Large intestine (tissue), 12 donors: ENCODE results near the gene C1QL3. TPM values are rescaled to one million over a fixed set of nuclear protein-coding genes. Genes with fewer than 3 reads are reported as not detected.

Source experiments
- DNase-seq, 2 donors: peaks; one replicate each; pipeline versions ENCODE4 v3.0.0 to v3.0.0-alpha.2; 2013
- H3K27ac ChIP-seq: one replicate; pipeline ENCODE4 v1.5.1; 2013; ENCODE audit warnings: low read length
- H3K27me3 ChIP-seq: 2 replicates; pipeline ENCODE4 v1.6.1; 2013; ENCODE audit warnings: low read length; ENCODE audit not compliant: control insufficient read depth, insufficient read depth
- H3K36me3 ChIP-seq: 2 replicates; pipeline ENCODE4 v1.6.1; 2013; ENCODE audit warnings: low read length; ENCODE audit not compliant: control insufficient read depth, insufficient read depth
- H3K4me1 ChIP-seq: one replicate; pipeline ENCODE4 v1.6.1; 2013; ENCODE audit warnings: low read length; ENCODE audit not compliant: control insufficient read depth, insufficient read depth
- H3K4me3 ChIP-seq: one replicate; pipeline ENCODE4 v1.5.1; 2013; ENCODE audit warnings: low read length
- H3K9me3 ChIP-seq: one replicate; pipeline ENCODE4 v1.6.1; 2013; ENCODE audit warnings: mild to moderate bottlenecking, low read depth, low read length, moderate library complexity; ENCODE audit not compliant: control insufficient read depth
- WGBS: methylation state at CpG from one replicate; pipeline ENCODE4 v1.1.5; 2013; ENCODE audit warnings: low lambda C conversion rate; ENCODE audit not compliant: insufficient coverage; 5-methylcytosine and 5-hydroxymethylcytosine counted together
- long read RNA-seq, 11 donors: transcript quantifications; one replicate each; lab custom pipeline, GENCODE V29; 2026
- polyA plus RNA-seq: library from polyadenylated mRNA; unstranded; fragments of 120-200 nt; gene quantifications from one replicate; pipeline ENCODE4 v1.2.1, GENCODE V29; 2013

C1QL3 gene
- 0.73 TPM for polyA plus RNA-seq
- long read RNA-seq, donor 1: 0 reads
- long read RNA-seq, donor 2: 0 reads
- long read RNA-seq, donor 3: 0 reads
- long read RNA-seq, donor 4: 0 reads
- long read RNA-seq, donor 5: 0 reads
- long read RNA-seq, donor 6: 0 reads
- long read RNA-seq, donor 7: 0 reads
- long read RNA-seq, donor 8, partial matches to known transcripts: 0 of 1 reads
- long read RNA-seq, donor 8, other reads (novel, unspliced or antisense): 0 of 1 reads
- long read RNA-seq, donor 9: 0 reads
- long read RNA-seq, donor 10: 0 reads
- long read RNA-seq, donor 11: 0 reads

DNA sequence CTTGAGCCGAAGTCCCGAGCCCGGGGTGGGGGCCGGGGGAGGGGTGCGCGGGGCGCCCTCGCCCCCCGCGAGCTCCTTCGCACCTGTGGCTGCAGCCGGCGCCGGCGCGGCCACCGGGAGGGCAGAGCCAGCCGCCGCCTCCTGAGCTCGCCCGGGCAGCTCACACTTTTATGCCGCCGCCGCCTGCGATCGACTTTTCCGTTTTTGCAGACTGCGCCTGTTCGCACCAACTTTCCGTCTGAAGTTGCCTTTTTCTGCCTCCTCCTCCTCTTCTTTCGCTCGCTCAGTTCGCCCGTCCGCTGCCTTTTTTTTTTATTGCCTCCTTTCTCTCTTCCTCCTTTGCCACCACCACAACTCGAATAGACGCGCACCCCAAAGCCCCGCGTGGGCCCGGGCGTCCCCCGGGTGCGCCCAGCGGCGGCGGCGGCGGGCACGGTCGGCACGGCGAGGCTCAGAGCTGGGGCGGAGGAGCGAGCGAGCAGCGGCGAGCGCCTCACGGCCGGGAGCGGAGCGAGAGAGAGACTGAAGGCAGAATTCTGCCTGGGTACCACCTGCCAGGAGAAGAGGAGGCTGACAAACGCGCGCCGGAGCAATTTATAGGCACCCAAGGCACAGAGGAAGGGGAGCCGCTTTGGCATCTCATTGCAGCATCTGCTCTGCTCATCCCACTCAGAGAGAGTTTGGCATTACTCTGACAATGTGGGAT, at the start of gene C1QL3:
TSS of gene C1QL3 (minus strand) at position 569 of the 706 bp plus-strand sequence. CDS start 814 bp downstream, outside the sequence.
- no peaks in the 10 kb centered on the region for H3K36me3 ChIP-seq
- H3K27me3 ChIP-seq: peaks cover 63% of the 10 kb centered on the region
- no peak within 1 kb of the TSS for H3K4me3 ChIP-seq
- DNase-seq: peak in 1 of 2 donors; percentile 35
- no peak within 1 kb of the TSS for H3K27ac ChIP-seq
- peaks cover 9% of the 10 kb centered on the region for H3K9me3 ChIP-seq
- peaks cover 4% of the 10 kb centered on the region for H3K4me1 ChIP-seq
- 0% methylated on average over 1 of the region's 68 CpGs for WGBS

DNA sequence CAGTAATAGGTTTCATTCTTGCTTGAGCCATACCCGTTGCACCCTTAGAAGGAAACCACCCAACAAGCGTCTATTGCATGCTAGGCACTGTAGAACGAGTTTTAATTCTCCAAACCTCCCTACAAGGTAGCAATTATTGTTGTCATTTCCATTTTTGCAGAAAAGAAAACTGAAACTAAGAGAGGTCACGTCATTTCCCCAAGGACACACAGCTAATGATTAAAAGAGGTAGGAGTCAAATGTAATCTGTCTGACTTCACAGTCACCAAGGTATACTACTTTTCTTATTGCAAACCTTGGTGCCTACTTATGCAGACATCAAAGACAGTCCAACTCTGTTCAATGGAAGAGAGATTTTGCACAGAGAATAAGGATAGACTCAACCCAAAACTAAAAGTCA, 49.1 kb upstream of the C1QL3 start:
- H3K4me3 ChIP-seq: no peak overlapping the region
- WGBS: no CpG with 5 or more reads among the region's 4 CpGs

DNA sequence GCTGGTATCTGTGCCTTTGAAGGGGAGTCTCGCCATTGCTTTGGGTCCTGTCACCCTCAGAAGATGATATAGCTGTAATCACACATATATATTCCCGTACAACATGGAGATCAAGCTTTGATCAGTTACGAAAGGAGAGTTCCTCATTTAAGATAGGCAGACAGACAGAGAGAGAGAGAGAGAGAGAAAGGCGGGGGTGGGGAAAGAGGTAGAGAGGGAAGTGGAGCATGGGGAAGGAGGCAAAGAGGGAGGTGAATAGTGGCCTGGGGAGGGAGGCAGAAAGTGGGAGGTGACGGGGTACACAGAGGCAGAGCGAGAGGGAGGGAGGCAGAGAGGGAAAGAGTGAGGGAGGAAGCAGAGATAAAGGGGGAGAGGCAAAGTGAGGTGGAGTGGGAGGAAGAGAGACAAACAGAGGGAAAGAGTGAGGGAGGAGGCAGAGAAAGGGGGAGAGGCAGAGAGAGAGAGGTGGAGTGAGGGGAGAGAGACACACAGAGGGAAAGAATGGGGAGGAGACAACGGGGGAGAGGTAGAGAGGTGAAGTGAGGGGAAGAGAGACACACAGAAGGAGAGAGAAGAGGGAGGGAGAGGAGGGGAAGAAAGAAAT, 44.6 kb upstream of the C1QL3 start:
- Histone ChIP-seq H3K27me3 (no peaks in the 10 kb centered on the region), H3K4me1 (no peaks in the 10 kb centered on the region), H3K27ac (no peak overlapping the region), H3K36me3 (no peaks in the 10 kb centered on the region), H3K9me3 (no peaks in the 10 kb centered on the region), H3K4me3 (no peak overlapping the region)
- WGBS: 68% methylated on average over 4 of the region's 7 CpGs
- no peak for DNase-seq

More for the DNA sequence above, 49.1 kb upstream of the C1QL3 start:
- H3K27ac ChIP-seq: no peak overlapping the region
- DNase-seq: no peak
- no peaks in the 10 kb centered on the region for H3K4me1 ChIP-seq
- no peaks in the 10 kb centered on the region for H3K9me3 ChIP-seq
- H3K27me3 ChIP-seq: no peaks in the 10 kb centered on the region
- H3K36me3 ChIP-seq: no peaks in the 10 kb centered on the region

DNA sequence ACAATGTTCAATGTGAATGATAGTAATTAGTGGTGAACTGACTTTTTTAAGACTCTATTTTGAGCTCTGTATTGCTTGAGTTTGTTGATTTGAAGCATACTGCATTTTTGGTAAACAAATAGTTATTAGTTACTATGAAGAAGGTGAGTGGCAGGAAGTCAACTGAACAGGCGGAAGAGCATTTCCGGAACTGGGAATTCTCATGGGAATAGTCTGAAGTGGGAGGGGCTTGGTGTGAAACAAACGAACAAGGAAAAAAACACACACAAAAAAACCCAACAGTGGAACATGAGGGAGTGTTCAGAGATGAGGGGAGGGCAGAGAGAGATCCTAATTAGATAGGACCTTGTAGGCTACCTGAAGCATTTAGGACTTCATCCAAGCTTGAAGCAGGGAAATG, 43.9 kb upstream of the C1QL3 start:
- no peak for DNase-seq
- H3K27ac ChIP-seq: no peak overlapping the region
- no peaks in the 10 kb centered on the region for H3K27me3 ChIP-seq
- no peaks in the 10 kb centered on the region for H3K9me3 ChIP-seq
- no peak overlapping the region for H3K4me3 ChIP-seq
- no peaks in the 10 kb centered on the region for H3K4me1 ChIP-seq
- 83% methylated on average over 2 of the region's 3 CpGs for WGBS
- no peaks in the 10 kb centered on the region for H3K36me3 ChIP-seq

DNA sequence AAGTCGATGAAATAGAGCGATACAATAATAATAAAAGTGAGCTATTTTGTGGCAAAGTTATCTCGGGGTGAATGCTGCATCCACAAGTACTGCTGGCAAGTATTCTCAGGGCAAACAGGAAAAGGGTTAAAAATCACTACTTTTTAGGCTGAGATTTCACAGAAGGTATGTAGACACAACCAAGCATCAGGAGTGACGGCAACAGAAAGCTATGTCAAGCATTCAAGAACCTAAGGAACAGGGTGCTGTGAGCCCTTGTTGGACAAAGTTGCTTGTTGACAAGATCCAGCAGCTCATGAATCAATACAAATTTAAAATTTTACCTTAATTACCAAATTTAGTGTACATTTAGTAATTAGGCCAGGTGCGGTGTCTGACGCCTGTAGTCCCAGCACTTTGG, 41.2 kb upstream of the C1QL3 start:
- WGBS: 100% methylated on average over 3 of the region's 6 CpGs
- Histone ChIP-seq H3K27ac (no peak overlapping the region), H3K9me3 (no peaks in the 10 kb centered on the region), H3K27me3 (no peaks in the 10 kb centered on the region), H3K4me1 (no peaks in the 10 kb centered on the region), H3K36me3 (no peaks in the 10 kb centered on the region), H3K4me3 (no peak overlapping the region)
- no peak for DNase-seq

DNA sequence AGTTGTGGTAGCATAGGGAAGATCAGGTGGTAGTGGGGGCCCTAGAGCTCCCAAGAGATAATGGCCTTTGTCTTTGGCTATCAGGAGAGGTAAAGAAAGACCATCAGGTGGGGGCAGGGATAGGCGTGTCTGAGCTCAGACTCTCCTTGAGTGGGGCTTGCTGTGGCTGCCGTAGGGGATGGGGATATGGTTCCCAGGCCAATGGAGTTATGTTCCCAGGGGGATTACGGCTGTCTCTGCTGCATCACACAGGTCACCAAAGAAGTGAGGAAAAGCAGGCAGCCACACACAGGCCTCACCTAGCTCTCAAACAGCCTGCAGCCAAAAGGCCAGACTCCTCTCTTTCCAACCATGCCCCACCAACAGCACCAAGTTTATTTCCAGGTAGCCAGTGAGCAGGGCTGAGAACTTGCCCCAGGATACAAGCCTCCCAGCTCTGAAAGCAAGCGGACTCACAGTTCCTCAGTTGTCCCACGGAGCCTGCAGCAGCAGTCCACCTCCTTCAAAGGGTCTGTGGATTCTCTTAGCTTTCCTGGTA, 37.6 kb upstream of the C1QL3 start:
- no peak overlapping the region for H3K4me3 ChIP-seq
- WGBS: no CpG with 5 or more reads among the region's 5 CpGs
- H3K36me3 ChIP-seq: no peaks in the 10 kb centered on the region
- no peaks in the 10 kb centered on the region for H3K4me1 ChIP-seq
- no peaks in the 10 kb centered on the region for H3K9me3 ChIP-seq
- no peak for DNase-seq
- no peaks in the 10 kb centered on the region for H3K27me3 ChIP-seq
- H3K27ac ChIP-seq: no peak overlapping the region

DNA sequence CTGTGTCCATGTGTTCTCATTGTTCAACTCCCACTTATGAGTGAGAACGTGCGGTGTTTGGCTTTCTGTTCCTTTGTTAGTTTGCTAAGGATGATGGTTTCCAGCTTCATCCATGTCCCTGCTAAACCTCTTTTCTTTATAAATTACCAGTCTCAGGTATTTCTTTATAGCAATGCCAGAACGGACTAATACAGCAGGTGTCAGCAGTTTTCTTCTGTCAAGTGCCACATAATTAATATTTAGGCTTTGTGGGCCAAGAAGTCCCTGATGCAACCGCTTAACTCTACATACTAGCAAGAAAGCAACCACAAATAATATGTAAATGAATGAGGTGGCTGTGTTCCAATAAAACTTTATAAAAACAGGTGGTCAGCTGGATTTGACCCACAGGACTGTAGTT, 26.3 kb upstream of the C1QL3 start:
- H3K4me1 ChIP-seq: no peaks in the 10 kb centered on the region
- H3K27me3 ChIP-seq: no peaks in the 10 kb centered on the region
- H3K9me3 ChIP-seq: no peaks in the 10 kb centered on the region
- no peaks in the 10 kb centered on the region for H3K36me3 ChIP-seq
- no peak overlapping the region for H3K4me3 ChIP-seq
- no peak for DNase-seq
- no peak overlapping the region for H3K27ac ChIP-seq
- no CpG with 5 or more reads among the region's 4 CpGs for WGBS

DNA sequence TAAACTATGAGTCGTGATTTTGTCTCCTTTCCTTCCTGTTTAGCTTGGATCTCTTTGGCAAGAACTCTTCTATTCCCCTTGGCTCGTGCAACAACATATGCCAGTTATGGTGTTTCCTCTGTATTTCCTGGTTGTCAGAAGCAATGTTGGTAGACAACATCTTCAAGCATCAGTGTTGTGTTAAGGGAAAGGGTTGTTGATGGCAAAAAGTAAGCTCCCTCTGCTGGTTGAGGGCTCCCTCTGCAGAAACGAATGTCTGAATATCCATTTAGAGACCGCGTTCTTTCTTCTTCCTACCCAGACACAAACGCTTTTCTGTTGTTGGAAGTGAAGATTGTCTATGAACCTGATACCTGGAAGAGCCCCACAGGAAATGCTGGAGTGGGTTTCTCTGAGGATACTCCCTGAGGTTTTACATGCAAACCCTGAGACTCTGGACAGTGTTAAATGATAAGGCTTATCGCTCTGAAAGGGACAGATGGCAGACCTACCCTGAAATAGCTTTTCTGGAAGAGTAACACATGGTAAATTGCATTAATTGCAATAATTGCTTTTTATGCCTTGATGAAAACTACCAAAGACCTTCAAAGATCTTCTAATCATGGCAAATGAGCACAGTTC, 23.5 kb upstream of the C1QL3 start:
- no peak overlapping the region for H3K27ac ChIP-seq
- no peaks in the 10 kb centered on the region for H3K4me1 ChIP-seq
- H3K9me3 ChIP-seq: no peaks in the 10 kb centered on the region
- H3K36me3 ChIP-seq: no peaks in the 10 kb centered on the region
- H3K27me3 ChIP-seq: no peaks in the 10 kb centered on the region
- DNase-seq: peak in 1 of 2 donors; percentile 8
- H3K4me3 ChIP-seq: no peak overlapping the region
- WGBS: no CpG with 5 or more reads among the region's 7 CpGs

DNA sequence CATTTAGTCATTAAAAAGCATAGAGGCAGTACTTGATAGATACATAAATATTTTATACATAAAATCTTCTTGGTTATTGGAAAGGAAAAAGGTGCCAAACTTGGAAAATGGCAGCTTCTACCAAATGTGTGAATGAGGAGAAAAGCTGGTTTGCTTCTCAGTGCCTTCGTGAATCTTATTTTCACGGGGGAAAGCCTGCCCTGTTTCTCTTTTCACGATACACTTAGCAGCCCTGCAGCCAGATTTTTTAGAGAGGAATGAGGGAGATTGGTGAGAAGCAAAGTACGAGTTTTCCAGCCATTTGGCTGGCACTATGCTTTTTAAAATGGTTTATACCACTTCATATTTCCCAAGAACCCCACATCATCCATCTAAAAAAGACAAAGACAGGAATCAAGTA, 22.9 kb upstream of the C1QL3 start:
- Histone ChIP-seq H3K27ac (no peak overlapping the region), H3K4me1 (no peaks in the 10 kb centered on the region), H3K27me3 (no peaks in the 10 kb centered on the region), H3K36me3 (no peaks in the 10 kb centered on the region), H3K9me3 (no peaks in the 10 kb centered on the region), H3K4me3 (no peak overlapping the region)
- 80% methylated on average over 1 of the region's 4 CpGs for WGBS
- DNase-seq: no peak

DNA sequence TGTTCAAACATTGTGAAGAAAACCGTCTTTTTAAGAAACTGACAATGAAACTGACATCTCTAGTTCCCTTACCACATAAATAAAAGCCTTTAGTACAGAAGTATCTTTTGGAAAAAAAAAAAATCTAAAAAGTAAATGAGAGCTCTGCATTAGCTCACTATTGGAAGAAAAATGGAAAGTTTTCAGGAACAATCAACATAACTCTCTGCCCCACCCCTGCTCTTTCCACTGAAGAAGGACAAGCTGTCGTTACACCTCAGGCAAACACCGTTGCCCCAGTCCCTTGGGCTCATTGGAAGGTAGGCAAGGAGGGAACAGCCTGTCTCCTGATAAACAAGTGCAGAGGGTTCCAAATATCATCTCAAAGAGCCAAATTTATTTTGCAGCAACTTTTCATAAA, 22.4 kb upstream of the C1QL3 start:
- DNase-seq: no peak
- no peaks in the 10 kb centered on the region for H3K36me3 ChIP-seq
- H3K9me3 ChIP-seq: no peaks in the 10 kb centered on the region
- no peak overlapping the region for H3K4me3 ChIP-seq
- H3K4me1 ChIP-seq: no peaks in the 10 kb centered on the region
- WGBS: 100% methylated on average over 1 of the region's 3 CpGs
- H3K27me3 ChIP-seq: no peaks in the 10 kb centered on the region
- H3K27ac ChIP-seq: no peak overlapping the region
